SK-N-SH (cell line): ENCODE results near the gene SLC24A4. TPM values are rescaled to one million over a fixed set of nuclear protein-coding genes. Genes with fewer than 3 reads are reported as not detected.

Experiments used
- CTCF ChIA-PET: fragments of 300-600, 350-600 bp; formaldehyde crosslinking; extraction: SDS; loops from one replicate; lab custom pipeline; 2021; lab: Yijun Ruan, JAX
- POLR2A ChIA-PET: fragments of 350-600 bp; sonication (Branson Sonifier 250); formaldehyde crosslinking; extraction: SDS; loops from one replicate; lab custom pipeline; 2020; ENCODE audit warnings: antibody characterized with exemption, inconsistent platforms; lab: Yijun Ruan, JAX
- DNase-seq: peaks from one replicate; pipeline ENCODE4 v3.0.0; 2012
- H2AFZ ChIP-seq: fragments of 200-600 bp; sonication (generic); 2 replicates; pipeline ENCODE4 v1.8.1; 2016; ENCODE audit warnings: antibody characterized with exemption, mild to moderate bottlenecking, low read depth
- H3F3A ChIP-seq: fragments of 200-600 bp; sonication (generic); replicated peaks from 2 replicates; pipeline ENCODE3; 2016; ENCODE audit warnings: antibody characterized with exemption, mild to moderate bottlenecking; ENCODE audit not compliant: insufficient read depth
- H3K27ac ChIP-seq, 2 experiments: fragments of 200-500 bp in 1 of 2; fragments of 200-600 bp in 1 of 2; sonication (Bioruptor generic) in 1 of 2; sonication (generic), shearing (Covaris generic) in 1 of 2; 2 replicates each; pipeline versions ENCODE4 v1.5.1 to v1.6.1; 2014 to 2016; ENCODE audit warnings: low read depth in 2 of 2, inconsistent platforms in 1 of 2, low read length in 1 of 2, mild to moderate bottlenecking in 1 of 2, mixed read lengths in 1 of 2
- H3K27me3 ChIP-seq: fragments of 200-600 bp; sonication (generic), shearing (Covaris generic); 2 replicates; pipeline ENCODE4 v1.6.1; 2016; ENCODE audit warnings: mixed run types; ENCODE audit not compliant: insufficient read depth
- H3K36me3 ChIP-seq, 2 experiments: fragments of 200-500 bp in 1 of 2; fragments of 200-600 bp in 1 of 2; sonication (Bioruptor generic) in 1 of 2; sonication (generic) in 1 of 2; replicated peaks in 1 of 2; 2 replicates each; pipeline versions ENCODE3 to v1.5.1; 2014 to 2016; ENCODE audit warnings: low read length in 1 of 2, mild to moderate bottlenecking in 1 of 2; ENCODE audit not compliant: insufficient read depth in 2 of 2, control insufficient read depth in 1 of 2
- H3K4me1 ChIP-seq, 2 experiments: fragments of 200-500 bp in 1 of 2; fragments of 200-600 bp in 1 of 2; sonication (Bioruptor generic) in 1 of 2; sonication (generic), shearing (Covaris generic) in 1 of 2; 2 replicates each; pipeline versions ENCODE4 v1.5.1 to v1.6.1; 2014 to 2016; ENCODE audit warnings: low read depth in 1 of 2, low read length in 1 of 2, mixed run types in 1 of 2; ENCODE audit not compliant: insufficient read depth in 2 of 2, control insufficient read depth in 1 of 2
- H3K4me2 ChIP-seq: fragments of 200-600 bp; sonication (generic), shearing (Covaris generic); 2 replicates; pipeline ENCODE4 v1.6.1; 2017; ENCODE audit warnings: mixed run types
- H3K4me3 ChIP-seq, 2 experiments: fragments of 200-500 bp in 1 of 2; fragments of 200-600 bp in 1 of 2; sonication (Bioruptor generic) in 1 of 2; sonication (generic), shearing (Covaris generic) in 1 of 2; 2 replicates each; pipeline versions ENCODE4 v1.5.1 to v1.8.1; 2014 to 2016; ENCODE audit warnings: low read depth in 2 of 2, inconsistent platforms in 1 of 2, low read length in 1 of 2, mild to moderate bottlenecking in 1 of 2, mixed read lengths in 1 of 2, moderate library complexity in 1 of 2
- H3K79me2 ChIP-seq: fragments of 200-600 bp; sonication (generic); 2 replicates; pipeline ENCODE4 v1.8.1; 2017; ENCODE audit warnings: mild to moderate bottlenecking; ENCODE audit not compliant: insufficient read depth
- H3K9ac ChIP-seq: fragments of 200-600 bp; sonication (generic); 2 replicates; pipeline ENCODE4 v1.6.1; 2017; ENCODE audit warnings: mixed run types
- H3K9me2 ChIP-seq: fragments of 200-600 bp; sonication (generic); 2 replicates; pipeline ENCODE4 v1.6.1; 2017; ENCODE audit warnings: mixed run types
- H3K9me3 ChIP-seq: fragments of 200-600 bp; sonication (generic); 2 replicates; pipeline ENCODE4 v1.6.1; 2017; ENCODE audit warnings: mixed run types, mild to moderate bottlenecking, moderate library complexity
- H4K20me1 ChIP-seq: fragments of 200-600 bp; sonication (generic); 2 replicates; pipeline ENCODE4 v1.6.1; 2017; ENCODE audit warnings: mild to moderate bottlenecking, mixed run types; ENCODE audit not compliant: insufficient read depth
- CHD2 ChIP-seq: fragments of 150-350 bp; IDR thresholded peaks from 2 replicates; pipeline ENCODE4 v1.6.1; 2018; ENCODE audit warnings: low read length; ENCODE audit not compliant: partially characterized antibody
- FOSL2 ChIP-seq: IDR thresholded peaks from 2 replicates; pipeline ENCODE4 v1.4.0; 2012; ENCODE audit warnings: low read depth, mild to moderate bottlenecking, moderate library complexity, borderline replicate concordance
- FOXM1 ChIP-seq: IDR thresholded peaks from 2 replicates; pipeline ENCODE4 v1.4.0; 2012; ENCODE audit warnings: low read depth, mild to moderate bottlenecking
- JUND ChIP-seq: IDR thresholded peaks from 2 replicates; pipeline ENCODE4 v1.4.0; 2012
- MAX ChIP-seq: IDR thresholded peaks from 2 replicates; pipeline ENCODE4 v1.4.0; 2012; ENCODE audit warnings: low read depth
- MEF2A ChIP-seq: IDR thresholded peaks from 2 replicates; pipeline ENCODE4 v1.4.0; 2012; ENCODE audit warnings: low read depth, borderline replicate concordance
- NRF1 ChIP-seq: IDR thresholded peaks from 2 replicates; pipeline ENCODE4 v1.6.1; 2012; ENCODE audit warnings: low read depth, mild to moderate bottlenecking, low read length
- RFX5 ChIP-seq: IDR thresholded peaks from 2 replicates; pipeline ENCODE4 v1.6.1; 2012; ENCODE audit warnings: mild to moderate bottlenecking, improper control_type of control experiment, low read length
- SIN3A ChIP-seq: IDR thresholded peaks from 2 replicates; pipeline ENCODE4 v1.6.1; 2012; ENCODE audit warnings: low read depth, mild to moderate bottlenecking, low read length, moderate library complexity, borderline replicate concordance
- ZBTB33 ChIP-seq: IDR thresholded peaks from 2 replicates; pipeline ENCODE4 v1.4.0; 2012; ENCODE audit warnings: low read depth, borderline replicate concordance
- WGBS: methylation state at CpG from one replicate; pipeline ENCODE4 v1.1.6; 2017; ENCODE audit warnings: low lambda C conversion rate; 5-methylcytosine and 5-hydroxymethylcytosine counted together
- polyA plus RNA-seq, 3 experiments: library from polyadenylated mRNA; depleted of rRNA; stranded (reverse); fragments of >200 nt; gene quantifications; 2 replicates each; pipeline ENCODE4 v1.2.3, GENCODE V29; 2012

Gene SLC24A4
- polyA plus RNA-seq, 1 of the 3 experiments (the other 2 are of a cell fraction), result 0.07 TPM

GRCh38 chr14:92453691-92454090 lies 130.7 kb downstream of the SLC24A4 start:
- Histone ChIP-seq H4K20me1 (no peaks in the 10 kb centered on the region), H3K4me1 (no peaks in the 10 kb centered on the region), H3K79me2 (no peaks in the 10 kb centered on the region), H3K27ac (no peak overlapping the region), H3K36me3 (no peaks in the 10 kb centered on the region), H3K27me3 (no peaks in the 10 kb centered on the region), H3F3A (no peaks in the 10 kb centered on the region), H3K9me2 (no peaks in the 10 kb centered on the region), H3K9me3 (no peaks in the 10 kb centered on the region), H3K4me2 (no peak overlapping the region), H2AFZ (no peak overlapping the region), H3K4me3 (no peak overlapping the region), H3K9ac (no peak overlapping the region)
- DNase-seq, result no peak
- TF ChIP-seq ZBTB33 (no peak), RFX5 (no peak), MAX (no peak)
- POLR2A ChIA-PET, result no interaction called here
- CTCF ChIA-PET, result no interaction called here
- WGBS, result 53% methylated on average over 7 of the region's 8 CpGs

DNA sequence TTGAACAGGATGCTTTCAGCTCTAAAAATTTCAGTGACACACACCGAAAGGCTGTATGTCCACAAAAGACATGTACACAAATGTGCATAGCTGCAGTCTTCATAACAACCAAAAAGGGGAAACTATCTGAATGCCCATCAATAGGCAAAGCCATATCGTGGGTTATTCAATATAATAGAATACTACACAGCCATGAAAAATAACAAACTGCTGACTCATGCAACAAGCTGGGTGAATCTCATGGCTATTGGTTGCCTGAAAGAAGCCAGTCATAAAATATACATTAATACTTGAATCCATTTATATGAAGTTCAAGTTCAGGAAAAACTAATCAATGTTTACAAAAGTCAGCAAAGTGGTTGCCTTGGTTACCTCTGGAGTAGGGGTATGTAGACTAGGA lies 132.3 kb downstream of the SLC24A4 start:
- Histone ChIP-seq H3K9ac (no peak overlapping the region), H3K36me3 (no peaks in the 10 kb centered on the region), H3K27me3 (no peaks in the 10 kb centered on the region), H3K4me2 (no peak overlapping the region), H4K20me1 (no peaks in the 10 kb centered on the region), H3K9me2 (no peaks in the 10 kb centered on the region), H2AFZ (no peak overlapping the region), H3K79me2 (no peaks in the 10 kb centered on the region), H3F3A (no peaks in the 10 kb centered on the region), H3K4me1 (no peaks in the 10 kb centered on the region), H3K27ac (no peak overlapping the region), H3K4me3 (no peak overlapping the region), H3K9me3 (no peaks in the 10 kb centered on the region)
- ChIA-PET POLR2A (no interaction called here), CTCF (interaction anchor here (1.1 kb wide), 1 partner anchor 10 kb away, joined by 3 read pairs; no protein-coding TSS in a partner anchor)
- TF ChIP-seq CHD2, result no peak
- TF ChIP-seq FOSL2, result no peak
- TF ChIP-seq JUND, result no peak
- TF ChIP-seq MEF2A, result no peak
- TF ChIP-seq NRF1, result no peak
- TF ChIP-seq SIN3A, result no peak
- TF ChIP-seq FOXM1, result no peak
- no peak for DNase-seq
- 55% methylated on average over 2 of the region's 2 CpGs for WGBS
